ENCODE data around the gene FYB1.

The FYB1 gene

DNA sequence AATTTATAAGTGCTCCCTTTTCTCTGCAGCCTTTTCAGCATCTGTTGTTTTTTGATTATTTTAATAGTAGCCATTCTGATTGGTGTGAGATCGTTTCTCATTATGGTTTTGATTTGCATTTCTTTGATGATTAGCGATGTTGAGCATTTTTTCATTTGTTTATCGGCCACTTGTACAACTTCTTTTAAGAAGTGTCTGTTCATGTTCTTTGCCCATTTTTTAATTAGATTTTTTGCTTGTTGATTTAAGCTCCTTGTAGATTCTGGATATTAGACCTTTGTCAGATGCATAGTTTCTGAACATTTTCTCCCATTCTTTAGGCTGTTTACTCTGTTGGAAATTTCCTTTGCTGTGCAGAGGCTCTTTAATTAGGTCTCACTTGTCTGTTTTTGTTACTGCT is 46.3 kb downstream of the FYB1 start:
- Histone ChIP-seq H3K4me3 (no peak overlapping the region), H3K27ac (no peak overlapping the region)
- DNase-seq (ENCODE audit: low spot score): no peak
- TF ChIP-seq, protein P1, sequence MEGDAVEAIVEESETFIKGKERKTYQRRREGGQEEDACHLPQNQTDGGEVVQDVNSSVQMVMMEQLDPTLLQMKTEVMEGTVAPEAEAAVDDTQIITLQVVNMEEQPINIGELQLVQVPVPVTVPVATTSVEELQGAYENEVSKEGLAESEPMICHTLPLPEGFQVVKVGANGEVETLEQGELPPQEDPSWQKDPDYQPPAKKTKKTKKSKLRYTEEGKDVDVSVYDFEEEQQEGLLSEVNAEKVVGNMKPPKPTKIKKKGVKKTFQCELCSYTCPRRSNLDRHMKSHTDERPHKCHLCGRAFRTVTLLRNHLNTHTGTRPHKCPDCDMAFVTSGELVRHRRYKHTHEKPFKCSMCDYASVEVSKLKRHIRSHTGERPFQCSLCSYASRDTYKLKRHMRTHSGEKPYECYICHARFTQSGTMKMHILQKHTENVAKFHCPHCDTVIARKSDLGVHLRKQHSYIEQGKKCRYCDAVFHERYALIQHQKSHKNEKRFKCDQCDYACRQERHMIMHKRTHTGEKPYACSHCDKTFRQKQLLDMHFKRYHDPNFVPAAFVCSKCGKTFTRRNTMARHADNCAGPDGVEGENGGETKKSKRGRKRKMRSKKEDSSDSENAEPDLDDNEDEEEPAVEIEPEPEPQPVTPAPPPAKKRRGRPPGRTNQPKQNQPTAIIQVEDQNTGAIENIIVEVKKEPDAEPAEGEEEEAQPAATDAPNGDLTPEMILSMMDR (IDR thresholded peaks at IDR 0.05): no peak

DNA sequence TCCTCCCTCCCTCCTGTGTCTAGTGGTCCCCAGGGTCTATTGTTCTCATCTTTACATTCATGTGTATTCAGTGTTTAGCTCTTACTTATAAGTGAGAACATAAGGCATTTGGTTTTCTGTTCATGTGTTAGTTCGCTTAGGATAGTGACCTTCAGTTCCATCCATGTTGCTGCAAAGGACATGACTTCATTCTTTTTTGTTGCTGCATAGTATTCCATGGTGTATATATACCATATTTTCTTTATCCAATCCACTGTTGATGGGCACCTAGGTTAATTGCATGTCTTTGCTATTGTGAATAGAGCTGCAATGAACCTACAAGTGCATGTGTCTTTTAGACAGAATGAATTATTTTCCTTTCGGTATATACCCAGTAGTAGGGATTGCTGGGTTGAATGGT is 46.8 kb downstream of the FYB1 start:
- Histone ChIP-seq H3K27ac (no peak overlapping the region), H3K4me3 (no peak overlapping the region)
- TF ChIP-seq, protein P1 (IDR thresholded peaks at IDR 0.05): no peak
- DNase-seq (ENCODE audit: low spot score): no peak

DNA sequence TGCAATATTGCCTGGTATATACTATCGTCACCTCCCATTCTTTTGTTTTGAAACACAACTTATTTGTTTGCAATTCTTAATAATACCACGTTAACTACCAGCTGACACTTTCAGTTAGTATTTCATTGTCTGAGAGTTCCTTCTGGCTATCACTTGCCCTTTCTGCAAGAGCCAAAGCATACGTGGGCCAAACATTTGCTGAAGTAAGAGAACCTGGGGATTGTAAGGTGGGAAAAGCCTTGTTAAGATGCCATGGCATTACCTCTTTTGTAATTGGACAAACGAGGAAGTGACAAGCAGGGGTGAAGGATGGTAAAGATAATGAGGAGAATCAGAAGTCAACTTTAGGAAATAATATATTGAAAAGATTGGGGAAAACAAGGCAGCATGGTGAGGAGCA is 47.7 kb downstream of the FYB1 start:
- no peak for DNase-seq (ENCODE audit: low spot score)
- Histone ChIP-seq H3K27ac (no peak overlapping the region), H3K4me3 (no peak overlapping the region)
- TF ChIP-seq, protein P1 (IDR thresholded peaks at IDR 0.05): no peak

DNA sequence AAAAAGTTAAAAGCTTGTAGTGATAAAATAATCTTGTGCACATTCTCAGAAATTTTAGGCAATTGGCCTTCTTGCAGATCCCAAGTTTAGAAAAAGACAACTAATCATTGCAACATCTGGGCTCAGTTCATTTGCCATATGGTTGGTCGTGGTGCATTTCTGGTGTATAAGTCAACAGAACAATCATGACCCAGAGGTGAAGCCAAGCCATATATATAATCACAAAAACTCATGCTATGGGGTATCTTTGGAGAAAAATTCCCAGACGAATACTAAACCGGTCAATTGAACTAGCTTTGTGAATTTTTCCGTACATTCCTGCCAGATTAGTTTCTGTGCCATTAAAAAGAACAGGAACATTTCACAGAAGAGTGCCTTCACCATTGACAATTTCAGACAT is 50.3 kb downstream of the FYB1 start:
- no peak overlapping the region for H3K4me3 ChIP-seq
- no peak overlapping the region for H3K27ac ChIP-seq
- DNase-seq (ENCODE audit: low spot score): no peak
- TF ChIP-seq, protein P1 (IDR thresholded peaks at IDR 0.05): no peak

DNA sequence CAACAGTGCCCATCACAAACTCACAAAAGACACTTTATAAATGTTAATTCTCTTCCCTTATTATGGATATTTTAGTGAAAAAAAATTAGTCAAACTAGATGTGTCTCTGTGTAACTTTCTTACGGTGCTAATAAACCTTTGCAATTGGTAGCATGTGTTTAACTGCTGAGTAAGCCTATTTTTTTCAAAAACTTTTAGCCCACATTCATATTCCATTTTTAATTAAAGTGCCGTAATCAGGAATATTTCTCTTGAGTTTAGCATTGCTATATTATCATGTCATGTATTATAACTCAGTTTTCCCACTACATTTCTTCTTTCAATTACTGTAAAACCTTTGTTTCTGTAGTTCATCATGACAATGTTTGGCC is 51.4 kb downstream of the FYB1 start:
- no peak overlapping the region for H3K27ac ChIP-seq
- H3K4me3 ChIP-seq: no peak overlapping the region
- DNase-seq (ENCODE audit: low spot score): no peak
- TF ChIP-seq, protein P1 (IDR thresholded peaks at IDR 0.05): no peak

DNA sequence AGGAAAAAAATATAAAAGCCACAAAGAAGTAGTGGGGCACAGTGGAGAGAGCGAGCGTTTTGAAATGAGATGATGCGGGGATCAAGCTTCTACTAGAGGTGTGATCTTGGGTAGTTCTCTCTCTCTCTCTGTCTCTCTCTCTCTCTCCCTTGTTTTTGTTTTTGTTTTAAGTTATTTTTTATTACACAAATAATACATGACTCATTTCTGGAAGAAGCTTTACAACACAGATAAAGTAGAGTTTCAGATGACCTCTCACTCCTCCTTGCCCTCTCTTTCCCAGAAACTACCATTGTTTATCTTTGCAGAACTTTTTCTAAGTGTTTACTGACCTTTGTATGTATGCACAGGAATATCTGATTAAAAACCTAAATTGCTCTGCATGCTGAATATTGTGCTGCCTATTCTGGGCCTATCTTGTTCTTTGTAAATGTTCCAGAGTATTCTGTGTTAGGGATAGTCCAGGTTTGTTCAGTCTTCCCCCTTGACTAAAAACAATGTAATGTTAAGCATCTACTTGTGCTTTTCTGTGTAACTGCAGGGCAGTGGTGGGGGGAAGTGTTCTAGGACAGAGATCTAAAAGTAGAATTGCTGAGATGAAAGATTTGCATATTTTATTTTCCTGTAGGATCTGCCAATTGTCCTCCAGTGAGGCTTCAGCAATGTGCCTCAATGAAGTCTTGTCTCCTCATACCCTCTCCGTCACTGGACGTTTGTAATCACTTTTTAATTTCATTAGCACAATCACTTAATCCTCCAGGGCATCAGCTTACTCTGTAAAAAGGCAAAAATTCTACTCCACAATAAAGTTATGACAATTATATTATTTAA is 52.0 kb downstream of the FYB1 start:
- DNase-seq (ENCODE audit: low spot score): no peak
- Histone ChIP-seq H3K27ac (no peak overlapping the region), H3K4me3 (no peak overlapping the region)
- TF ChIP-seq, protein P1 (IDR thresholded peaks at IDR 0.05): no peak

Measured in coronary artery (tissue), 2 donors.